Psoas muscle (tissue), 8 donors: ENCODE results near the gene VPS13D. TPM values are rescaled to one million over a fixed set of nuclear protein-coding genes. Genes with fewer than 3 reads are reported as not detected.
"Not testable (repeated sequence)": the region's sequence is repeated elsewhere in the genome, so short reads cannot be mapped to it uniquely, and the experiment has no call there.

Experiments used
- ATAC-seq, 4 donors: fragments of 200-7000 bp; cut with Tn5 transposase; one replicate each; pipeline ENCODE4 v1.9.1; 2020; ENCODE audit warnings: moderate library complexity in 3 of 4, mild to moderate bottlenecking in 2 of 4
- DNase-seq, 2 donors: peaks; one replicate each; pipeline ENCODE4 v3.0.0-alpha.2; 2020
- H3K27ac ChIP-seq: fragments of 200-600 bp; one replicate; pipeline ENCODE4 v1.8.0; 2022
- H3K27me3 ChIP-seq, 3 donors: fragments of 200-600 bp in 1 of 3; one replicate each; pipeline versions ENCODE4 v1.6.1 to v1.8.0; 2013 to 2022; ENCODE audit warnings: low read length in 2 of 3, mild to moderate bottlenecking in 2 of 3, moderate library complexity in 1 of 3; ENCODE audit not compliant: insufficient read depth in 3 of 3
- H3K36me3 ChIP-seq, 2 donors: fragments of 200-600 bp in 1 of 2; one replicate each; pipeline versions ENCODE4 v1.6.1 to v1.8.0; 2013 to 2022; ENCODE audit warnings: low read depth in 1 of 2, mild to moderate bottlenecking in 1 of 2, moderate library complexity in 1 of 2; ENCODE audit not compliant: insufficient read depth in 1 of 2
- H3K4me1 ChIP-seq: fragments of 200-600 bp; one replicate; pipeline ENCODE4 v1.8.0; 2022
- H3K4me3 ChIP-seq: fragments of 200-600 bp; one replicate; pipeline ENCODE4 v1.8.0; 2022; ENCODE audit warnings: mild to moderate bottlenecking
- H3K9me3 ChIP-seq: fragments of 200-600 bp; one replicate; pipeline ENCODE4 v1.8.0; 2022
- WGBS, 3 donors: extraction: QIAGEN DNeasy Blood & Tissue Kit; methylation state at CpG; one replicate each; pipeline versions ENCODE4 v1.1.6 to v1.1.7; 2013; 5-methylcytosine and 5-hydroxymethylcytosine counted together
- intact Hi-C, 2 donors: fragments of 100-400 bp; cut with DNase I; formaldehyde crosslinking; loops; one replicate each; pipeline versions ENCODE4 v1.11.0 to v1.14.2; 2022
- polyA plus RNA-seq, 3 donors: library from polyadenylated mRNA; stranded (reverse); fragments of 200-250 nt; gene quantifications; one replicate each; pipeline ENCODE4 v1.2.3, GENCODE V29; 2013
- total RNA-seq, 4 donors: library from RNA; stranded (reverse); fragmentation: NEBNext Ultra II Directional in 2 of 4; extraction: Animal tissue kit (Norgen Biotek cat#: 25700) in 2 of 4; gene quantifications; one replicate each; pipeline versions ENCODE4 v1.2.1 to v1.2.4, GENCODE V29; 2021 to 2023
- TF ChIP-seq, protein P1 (sequence below): fragments of 200-600 bp; IDR thresholded peaks from one replicate; pipeline ENCODE4 v1.8.0; 2022; ENCODE audit warnings: antibody characterized with exemption
- donor health status: healthy with polysubstance abuse.
- donor health status: DM: no; HTN: no; CAD: no; lungs with moderate emphysema.
- donor health status: Bipolar disorder and iron deficiency.
- donor health status: healthy.
- donor health status: DM: yes; HTN: yes; CAD: no.
- donor health status: DM: no; HTN: no; CAD: no.
- donor health status: DM: no; HTN: no; CAD: no.
- donor health status: DM: yes; HTN: yes; CAD: no.

Gene VPS13D
- total and polyA plus RNA-seq, 7 donors, result 19.9 to 69.1 (median 45.3) TPM

DNA sequence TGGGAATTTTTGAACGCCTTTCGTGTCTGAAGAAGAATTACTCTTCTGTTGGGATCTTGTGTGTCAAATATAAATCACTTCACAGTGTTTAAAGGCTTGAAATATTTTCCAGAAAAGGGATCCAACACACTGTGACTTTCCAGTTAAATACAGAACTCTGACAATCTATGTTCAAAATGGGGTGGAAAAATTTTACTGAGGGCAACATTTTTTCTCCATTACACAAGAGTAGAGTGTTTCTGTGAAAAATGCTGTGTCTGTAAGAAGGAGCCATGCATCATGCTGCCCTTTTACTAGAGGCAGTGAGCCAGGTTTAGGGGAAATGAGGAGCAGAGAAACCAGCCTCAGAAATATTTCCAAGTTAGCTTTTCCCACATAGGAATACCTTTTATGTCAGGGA, 86.5 kb downstream of the VPS13D start:
- intact Hi-C loops, result no loop called here
- no peak overlapping the region for H3K4me3 ChIP-seq
- TF ChIP-seq, protein P1, sequence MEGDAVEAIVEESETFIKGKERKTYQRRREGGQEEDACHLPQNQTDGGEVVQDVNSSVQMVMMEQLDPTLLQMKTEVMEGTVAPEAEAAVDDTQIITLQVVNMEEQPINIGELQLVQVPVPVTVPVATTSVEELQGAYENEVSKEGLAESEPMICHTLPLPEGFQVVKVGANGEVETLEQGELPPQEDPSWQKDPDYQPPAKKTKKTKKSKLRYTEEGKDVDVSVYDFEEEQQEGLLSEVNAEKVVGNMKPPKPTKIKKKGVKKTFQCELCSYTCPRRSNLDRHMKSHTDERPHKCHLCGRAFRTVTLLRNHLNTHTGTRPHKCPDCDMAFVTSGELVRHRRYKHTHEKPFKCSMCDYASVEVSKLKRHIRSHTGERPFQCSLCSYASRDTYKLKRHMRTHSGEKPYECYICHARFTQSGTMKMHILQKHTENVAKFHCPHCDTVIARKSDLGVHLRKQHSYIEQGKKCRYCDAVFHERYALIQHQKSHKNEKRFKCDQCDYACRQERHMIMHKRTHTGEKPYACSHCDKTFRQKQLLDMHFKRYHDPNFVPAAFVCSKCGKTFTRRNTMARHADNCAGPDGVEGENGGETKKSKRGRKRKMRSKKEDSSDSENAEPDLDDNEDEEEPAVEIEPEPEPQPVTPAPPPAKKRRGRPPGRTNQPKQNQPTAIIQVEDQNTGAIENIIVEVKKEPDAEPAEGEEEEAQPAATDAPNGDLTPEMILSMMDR, result no peak
- H3K36me3 ChIP-seq, result peaks cover 7 to 98% of the 10 kb centered on the region in 2 donors
- DNase-seq, result no peak
- 47 to 73% (median 66%) methylated on average over 2 of the region's 2 CpGs for WGBS, 3 donors
- H3K9me3 ChIP-seq, result no peaks in the 10 kb centered on the region
- peaks cover 6% of the 10 kb centered on the region for H3K4me1 ChIP-seq
- H3K27me3 ChIP-seq, result no peaks in the 10 kb centered on the region
- H3K27ac ChIP-seq, result no peak overlapping the region
- ATAC-seq, result no peak

DNA sequence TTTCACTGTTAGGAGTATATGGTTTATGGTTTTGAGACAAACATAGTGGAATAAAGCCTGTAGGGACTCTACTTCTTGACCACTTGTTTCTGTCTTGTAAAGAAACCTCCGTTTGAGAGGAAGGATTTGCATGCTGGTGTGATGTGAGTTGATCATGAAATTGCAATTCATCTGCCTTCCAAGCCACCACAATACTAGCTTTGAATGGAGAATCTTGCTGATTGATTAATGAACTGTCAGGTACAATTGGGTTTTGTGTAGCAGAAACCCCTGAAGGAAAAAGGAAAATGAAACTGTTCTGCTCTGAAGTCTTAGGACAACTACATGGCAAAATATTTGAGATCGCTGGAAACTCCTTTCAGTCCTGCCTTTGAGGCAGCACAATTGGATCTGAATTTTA, 90.7 kb downstream of the VPS13D start:
- no peaks in the 10 kb centered on the region for H3K27me3 ChIP-seq
- 63 to 67% (median 65%) methylated on average over 2 of the region's 2 CpGs for WGBS, 3 donors
- TF ChIP-seq, protein P1, result no peak
- DNase-seq (no peak), ATAC-seq (no peak)
- no peaks in the 10 kb centered on the region for H3K4me1 ChIP-seq
- H3K36me3 ChIP-seq, result peaks cover 4 to 99% of the 10 kb centered on the region in 2 donors
- H3K27ac ChIP-seq, result no peak overlapping the region
- H3K4me3 ChIP-seq, result no peak overlapping the region
- no peaks in the 10 kb centered on the region for H3K9me3 ChIP-seq
- intact Hi-C loops, result no loop called here

DNA sequence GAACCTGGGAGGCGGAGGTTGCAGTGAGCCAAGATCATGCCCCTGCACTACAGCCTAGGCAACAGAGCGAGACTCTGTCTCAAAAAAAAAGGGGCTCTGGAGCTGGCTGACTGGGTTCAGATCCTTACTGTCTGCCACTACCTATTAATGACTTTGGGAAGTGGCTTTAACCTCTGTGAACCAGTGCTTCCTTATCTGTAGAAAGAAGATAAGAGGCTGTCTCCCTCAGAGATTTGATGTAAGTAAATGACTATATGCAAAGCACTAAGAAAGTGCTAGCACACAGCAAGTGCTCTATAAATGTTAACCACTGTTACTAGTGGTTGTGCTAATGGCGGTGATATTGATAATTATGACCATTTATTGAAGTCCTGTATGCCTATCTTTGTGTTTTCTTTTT, 94.6 kb downstream of the VPS13D start:
- H3K36me3 ChIP-seq, result peaks cover 3 to 82% of the 10 kb centered on the region in 2 donors

DNA sequence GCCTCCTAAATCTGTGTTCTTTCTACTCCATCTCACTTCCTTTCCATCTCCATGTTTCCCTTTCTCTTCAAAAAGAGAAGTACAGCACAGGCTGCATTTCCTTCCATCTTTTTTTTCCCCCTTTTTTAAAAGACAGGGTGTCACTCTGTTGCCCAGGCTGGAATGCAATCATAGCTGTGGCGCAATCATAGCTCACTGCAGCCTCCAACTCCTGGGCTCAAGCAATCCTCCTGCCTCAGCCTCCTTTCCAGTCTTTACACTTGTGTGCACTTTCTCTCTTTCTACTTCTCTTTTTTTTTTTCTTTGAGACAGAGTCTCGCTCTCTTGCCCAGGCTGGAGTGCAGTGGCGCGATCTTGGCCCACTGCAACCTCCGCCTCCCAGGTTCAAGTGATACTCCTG, 95.1 kb downstream of the VPS13D start:
- H3K27ac ChIP-seq, H3K4me3 ChIP-seq, DNase-seq, H3K9me3 ChIP-seq, intact Hi-C loops, H3K27me3 ChIP-seq, H3K4me1 ChIP-seq, ATAC-seq: not testable (repeated sequence)
- peaks cover 3 to 82% of the 10 kb centered on the region in 2 donors for H3K36me3 ChIP-seq
- 95 to 98% (median 97%) methylated on average over 5 of the region's 5 CpGs for WGBS, 3 donors

More for the DNA sequence above, 94.6 kb downstream of the VPS13D start:
- peaks cover 9% of the 10 kb centered on the region for H3K4me1 ChIP-seq
- no peaks in the 10 kb centered on the region for H3K9me3 ChIP-seq
- no peak overlapping the region for H3K4me3 ChIP-seq
- H3K27ac ChIP-seq, result no peak overlapping the region
- DNase-seq (no peak), ATAC-seq (no peak)
- WGBS, 3 donors, result 94 to 98% (median 97%) methylated on average over 3 of the region's 3 CpGs
- TF ChIP-seq, protein P1, result no peak
- no peaks in the 10 kb centered on the region for H3K27me3 ChIP-seq
- intact Hi-C loops, result no loop called here

DNA sequence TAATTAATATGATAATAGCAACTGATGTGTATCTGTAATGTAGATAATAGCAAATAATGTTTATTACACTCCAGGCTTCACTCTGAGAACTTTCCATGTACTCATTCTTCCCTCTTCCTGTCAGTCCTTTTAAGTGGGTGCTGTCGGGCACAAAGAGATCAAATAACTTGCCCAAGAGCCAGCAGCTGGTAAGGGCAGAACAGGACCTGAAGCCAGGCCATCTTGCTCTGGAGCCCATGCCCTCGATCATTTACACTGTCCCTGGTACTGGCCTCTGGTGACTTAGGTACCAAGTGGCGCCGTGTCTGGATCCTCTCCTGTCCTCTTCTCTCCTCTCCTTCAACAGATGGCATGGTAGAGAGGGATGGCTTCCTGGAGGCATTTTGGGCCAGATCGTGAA, 97.2 kb downstream of the VPS13D start:
- Histone ChIP-seq H3K36me3 (peaks cover 3 to 82% of the 10 kb centered on the region in 2 donors), H3K27me3 (no peaks in the 10 kb centered on the region), H3K9me3 (no peaks in the 10 kb centered on the region), H3K27ac (peak overlapping the region; percentile 46), H3K4me1 (peaks cover 9% of the 10 kb centered on the region), H3K4me3 (no peak overlapping the region)
- TF ChIP-seq, protein P1, result no peak
- DNase-seq (peak in 1 of 2 donors; percentile 58), ATAC-seq (peak; percentile 73 to 93 (median 88))
- WGBS, 3 donors, result 32 to 54% (median 35%) methylated on average over 5 of the region's 5 CpGs
- intact Hi-C loops, result no loop called here
